Tibial artery (tissue), 4 donors: ENCODE measurements around the gene DLL3.
"Not testable (repeated sequence)": the region's sequence is repeated elsewhere in the genome, so short reads cannot be mapped to it uniquely, and the experiment has no call there.

Source experiments
- DNase-seq, 2 donors: peaks; one replicate each; pipeline ENCODE4 v3.0.0-alpha.2; 2019
- H3K27ac ChIP-seq, 2 donors: fragments of 200-600 bp; sonication (generic) in 1 of 2; 1 replicate in 1 of 2; 2 replicates in 1 of 2; pipeline ENCODE4 v1.5.1; 2018 to 2019; ENCODE audit warnings: mild to moderate bottlenecking in 1 of 2
- H3K27me3 ChIP-seq, 2 donors: fragments of 200-600 bp; sonication (generic) in 1 of 2; one replicate each; pipeline versions ENCODE4 v1.5.1 to v1.6.0; 2016 to 2019
- H3K36me3 ChIP-seq, 3 donors: fragments of 200-600 bp; sonication (generic) in 2 of 3; one replicate each; pipeline ENCODE4 v1.5.1; 2016 to 2019; ENCODE audit warnings: mild to moderate bottlenecking in 2 of 3
- H3K4me1 ChIP-seq, 4 donors: fragments of 200-600 bp; sonication (generic) in 2 of 4; 1 replicate in 3 of 4; 2 replicates in 1 of 4; pipeline ENCODE4 v1.5.1; 2016 to 2019
- H3K4me3 ChIP-seq, 2 donors: fragments of 200-600 bp; sonication (generic) in 1 of 2; 1 replicate in 1 of 2; 2 replicates in 1 of 2; pipeline ENCODE4 v1.5.1; 2018 to 2019; ENCODE audit warnings: mild to moderate bottlenecking in 2 of 2
- H3K9me3 ChIP-seq, 3 donors: fragments of 200-600 bp; sonication (generic) in 1 of 3; one replicate each; pipeline ENCODE4 v1.5.1; 2016 to 2019
- CTCF ChIP-seq, 2 experiments: fragments of 200-600 bp in 1 of 2; fragments of 450-650 bp in 1 of 2; IDR thresholded peaks; one replicate each; pipeline ENCODE4 v1.5.1; 2017 to 2019; ENCODE audit warnings: antibody characterized with exemption in 2 of 2, mild to moderate bottlenecking in 1 of 2, moderate library complexity in 1 of 2
- intact Hi-C: fragments of 100-400 bp; cut with DNase I; formaldehyde crosslinking; loops from one replicate; pipeline ENCODE4 v1.15.0; 2023; ENCODE audit warnings: low total_unique reads

DLL3 gene

GRCh38 chr19:39498798-39499642 is at the start of gene DLL3:
DLL3 (plus strand) TSS chr19:39498947; CDS start chr19:39498975, 28 bp downstream.
- Histone ChIP-seq H3K27ac (no peak within 1 kb of the TSS), H3K36me3 (no peaks in the 10 kb centered on the region), H3K9me3 (no peaks in the 10 kb centered on the region), H3K4me1 (peaks cover 0 to 25% (median 17%) of the 10 kb centered on the region in 4 donors), H3K27me3 (peaks cover 0 to 74% of the 10 kb centered on the region in 2 donors), H3K4me3 (no peak within 1 kb of the TSS)
- DNase-seq = no peak
- intact Hi-C loops = no loop called here
- no peak for TF ChIP-seq CTCF (IDR thresholded peaks at IDR 0.05)

GRCh38 chr19:39449116-39449797 is 49.5 kb upstream of the DLL3 start:
- H3K9me3 ChIP-seq = no peaks in the 10 kb centered on the region
- no peak for TF ChIP-seq CTCF (IDR thresholded peaks at IDR 0.05)
- no peak overlapping the region for H3K27ac ChIP-seq
- intact Hi-C loops = no loop called here
- H3K4me1 ChIP-seq = peaks cover 0 to 49% (median 36%) of the 10 kb centered on the region in 4 donors
- peaks cover 7 to 36% (median 11%) of the 10 kb centered on the region in 3 donors for H3K36me3 ChIP-seq
- DNase-seq = no peak
- no peaks in the 10 kb centered on the region for H3K27me3 ChIP-seq
- H3K4me3 ChIP-seq = no peak overlapping the region

GRCh38 chr19:39451257-39451656 is 47.5 kb upstream of the DLL3 start:
- H3K27ac ChIP-seq, intact Hi-C loops: not testable (repeated sequence)
- H3K36me3 ChIP-seq = peaks cover 16 to 53% (median 19%) of the 10 kb centered on the region in 3 donors

GRCh38 chr19:39463403-39463802 is 35.3 kb upstream of the DLL3 start:
- H3K36me3 ChIP-seq = peaks cover 76 to 94% (median 79%) of the 10 kb centered on the region in 3 donors
- H3K9me3 ChIP-seq = no peaks in the 10 kb centered on the region
- TF ChIP-seq CTCF (IDR thresholded peaks at IDR 0.05) = no peak
- intact Hi-C loops = no loop called here
- no peaks in the 10 kb centered on the region for H3K4me1 ChIP-seq
- H3K27me3 ChIP-seq = no peaks in the 10 kb centered on the region
- no peak for DNase-seq
- no peak overlapping the region for H3K27ac ChIP-seq
- H3K4me3 ChIP-seq = no peak overlapping the region

More at GRCh38 chr19:39451257-39451656, 47.5 kb upstream of the DLL3 start:
- not testable (repeated sequence) for H3K27me3 ChIP-seq, DNase-seq, H3K4me3 ChIP-seq, H3K9me3 ChIP-seq
- H3K4me1 ChIP-seq = peaks cover 0 to 41% (median 30%) of the 10 kb centered on the region in 4 donors

- intact Hi-C loops = no loop called here
- DNase-seq = no peak
- TF ChIP-seq CTCF (IDR thresholded peaks at IDR 0.05) = no peak
- Histone ChIP-seq H3K27me3 (no peaks in the 10 kb centered on the region), H3K4me1 (no peaks in the 10 kb centered on the region), H3K4me3 (no peak overlapping the region), H3K36me3 (peaks cover 76 to 94% (median 79%) of the 10 kb centered on the region in 3 donors), H3K9me3 (no peaks in the 10 kb centered on the region), H3K27ac (no peak overlapping the region)
These were observed 32.6 kb upstream of the DLL3 start for GRCh38 chr19:39465956-39466747.
